GM11168 (cell line): ENCODE measurements around the gene PCSK1N.
"Not testable (repeated sequence)": the region's sequence is repeated elsewhere in the genome, so short reads cannot be mapped to it uniquely, and the experiment has no call there.

Experiments used
- in situ Hi-C: fragments of 300-500 bp; cut with MboI; formaldehyde crosslinking; loops from one replicate; pipeline ENCODE4 v1.12.0; 2022; ENCODE audit warnings: low sequenced_read_pairs; ENCODE audit not compliant: unreplicated experiment

The PCSK1N gene

GRCh38 chrX:48835524-48836329, at the start of gene PCSK1N:
Gene PCSK1N (minus strand): TSS chrX:48835610. CDS start chrX:48835532, 78 bp downstream.
- in situ Hi-C loops: no loop called here

- in situ Hi-C loops: no loop called here
Observed at GRCh38 chrX:48883729-48884128, 48.3 kb upstream of the PCSK1N start.

- in situ Hi-C loops: not testable (repeated sequence)
Observed at GRCh38 chrX:48876944-48877343, 41.5 kb upstream of the PCSK1N start.

- in situ Hi-C loops: not testable (repeated sequence)
Observed at GRCh38 chrX:48872017-48872416, 36.6 kb upstream of the PCSK1N start.

- in situ Hi-C loops: no loop called here
Observed at GRCh38 chrX:48864210-48864609, 28.8 kb upstream of the PCSK1N start.

- in situ Hi-C loops: no loop called here
Observed at GRCh38 chrX:48854898-48855297, 19.5 kb upstream of the PCSK1N start.

GRCh38 chrX:48854121-48854804, 18.9 kb upstream of the PCSK1N start:
- in situ Hi-C loops: not testable (repeated sequence)

GRCh38 chrX:48853494-48853893, 18.1 kb upstream of the PCSK1N start:
- in situ Hi-C loops: not testable (repeated sequence)

GRCh38 chrX:48852857-48853256, 17.4 kb upstream of the PCSK1N start:
- in situ Hi-C loops: no loop called here

- in situ Hi-C loops: no loop called here
Observed at GRCh38 chrX:48848847-48849246, 13.4 kb upstream of the PCSK1N start.

- in situ Hi-C loops: no loop called here
Observed at GRCh38 chrX:48839686-48840085, 4.3 kb upstream of the PCSK1N start.

- in situ Hi-C loops: no loop called here
Observed at GRCh38 chrX:48834383-48834709, 1.1 kb downstream of the PCSK1N start.

- in situ Hi-C loops: no loop called here
Observed at GRCh38 chrX:48833542-48834138, 1.8 kb downstream of the PCSK1N start.

- in situ Hi-C loops: no loop called here
Observed at GRCh38 chrX:48831909-48832291, 3.5 kb downstream of the PCSK1N start.

- in situ Hi-C loops: no loop called here
Observed at GRCh38 chrX:48831136-48831908, 4.1 kb downstream of the PCSK1N start.

GRCh38 chrX:48829016-48829735, 6.2 kb downstream of the PCSK1N start:
- in situ Hi-C loops: no loop called here

GRCh38 chrX:48827654-48827968, 7.8 kb downstream of the PCSK1N start:
- in situ Hi-C loops: no loop called here

- in situ Hi-C loops: no loop called here
Observed at GRCh38 chrX:48826876-48827653, 8.3 kb downstream of the PCSK1N start.

- in situ Hi-C loops: no loop called here
Observed at GRCh38 chrX:48826135-48826875, 9.1 kb downstream of the PCSK1N start, which contains the start of gene ERAS. Gene ERAS (plus strand): TSS chrX:48826513. CDS start chrX:48829124, 2,611 bp downstream.
